Dedifferentiated amniotic fluid mesenchymal stem cell (primary cell): ENCODE measurements around the gene RBMS3.
A peak's percentile ranks its signal among the peaks of the same experiment; 100 is the strongest.
"Not testable (repeated sequence)": the region's sequence is repeated elsewhere in the genome, so short reads cannot be mapped to it uniquely, and the experiment has no call there.

Source experiments
- DNase-seq: peaks from one replicate; pipeline ENCODE4 v3.0.0-alpha.2; 2016; ENCODE audit errors: extremely low spot score

The RBMS3 gene

GRCh38 chr3:29429055-29429679 lies 148.3 kb downstream of the RBMS3 start:
- DNase-seq: no peak

DNA sequence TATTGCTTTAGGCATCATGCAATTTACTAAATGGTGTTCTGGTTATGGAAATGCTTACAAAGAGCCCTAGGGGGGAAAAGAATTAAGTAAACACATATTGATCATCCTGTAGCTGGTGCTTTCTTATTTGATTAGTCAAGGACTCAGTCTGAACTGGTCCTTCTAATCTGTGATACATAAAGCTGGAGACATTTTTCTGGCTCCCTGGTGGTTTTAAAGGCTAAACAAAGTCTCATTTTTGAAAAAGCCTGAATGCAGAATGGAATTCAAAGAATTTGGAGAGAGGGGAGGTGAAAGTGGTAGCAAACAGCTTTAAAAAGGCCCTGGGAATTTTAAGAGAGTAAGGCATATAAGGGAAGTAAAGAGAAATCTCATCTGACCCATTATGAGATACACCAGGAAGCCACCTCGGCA lies 149.7 kb downstream of the RBMS3 start:
- peak; percentile 71 for DNase-seq

DNA sequence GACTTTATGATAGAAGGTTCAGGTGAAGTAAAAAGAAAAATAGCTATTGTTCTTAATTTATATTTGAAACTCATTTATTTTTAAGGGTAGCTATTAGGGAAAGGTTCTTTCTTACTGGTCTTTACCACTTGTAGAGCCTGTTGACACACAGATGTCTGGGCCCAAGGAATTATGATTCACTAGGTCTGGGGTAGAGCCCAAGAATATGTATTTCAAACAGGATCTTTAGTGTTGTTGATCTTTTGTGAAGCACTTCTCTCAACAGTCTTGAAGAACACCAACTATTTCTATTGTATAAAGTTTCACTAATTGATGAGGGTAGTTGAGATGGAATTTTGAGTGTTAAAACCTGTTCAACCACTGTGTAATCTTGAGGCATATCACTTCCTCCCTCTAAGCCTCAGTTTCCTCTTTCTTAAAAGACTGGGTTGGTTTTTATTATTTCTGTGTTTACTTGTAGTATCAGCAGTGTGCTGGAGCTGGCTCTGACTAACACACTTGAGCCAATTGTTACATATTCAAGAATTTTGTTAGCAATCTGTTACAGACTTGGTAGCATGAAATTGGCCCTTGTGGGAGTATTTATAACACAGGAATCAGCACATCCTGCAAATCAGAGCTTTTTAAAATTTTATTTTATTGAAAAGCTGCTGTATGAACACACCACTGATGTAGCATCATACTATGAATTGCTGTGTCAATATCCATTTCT lies 155.9 kb downstream of the RBMS3 start:
- no peak for DNase-seq

- no peak for DNase-seq
These were observed 157.7 kb downstream of the RBMS3 start for GRCh38 chr3:29438580-29438979.

DNA sequence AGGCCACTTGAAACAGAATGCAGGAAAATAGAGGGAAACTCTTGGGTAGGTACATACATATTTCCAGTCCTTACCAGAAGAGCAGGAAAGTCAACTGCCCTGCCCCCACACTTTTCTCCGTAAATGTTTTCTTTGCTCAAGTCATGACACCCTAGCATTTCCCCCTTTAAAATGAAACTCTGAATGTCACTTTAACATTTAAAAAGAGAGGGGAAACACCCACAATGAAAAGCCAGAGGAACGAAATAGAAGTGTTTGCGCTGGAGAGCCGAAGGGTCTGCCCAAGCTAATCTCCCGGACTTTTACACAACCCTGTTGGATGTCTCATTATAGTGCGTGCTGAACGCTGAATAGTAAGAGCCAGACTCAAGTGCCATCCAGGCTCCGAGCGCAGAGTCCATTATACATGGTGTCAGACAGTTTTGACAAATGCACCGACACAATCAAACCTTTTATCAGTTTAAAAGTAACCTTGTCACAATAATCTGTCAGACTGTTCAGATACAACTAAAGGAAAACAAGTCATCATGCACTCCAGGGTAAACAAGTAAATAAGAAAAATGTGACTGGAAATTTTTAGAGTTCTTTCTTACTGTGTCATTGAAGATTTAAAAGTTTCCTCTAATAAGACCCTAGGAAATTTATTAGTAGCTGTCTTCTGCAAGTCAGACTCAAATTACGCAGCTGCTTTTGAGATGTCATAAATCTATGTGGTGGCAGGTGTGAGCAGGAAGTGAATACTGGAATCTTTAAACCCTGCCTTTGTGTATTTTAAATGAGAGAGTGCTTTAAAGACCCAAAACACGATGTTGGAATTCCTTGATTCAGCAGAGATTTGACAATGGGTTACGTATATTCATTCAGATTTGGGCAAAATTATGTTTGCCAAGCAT lies 159.8 kb downstream of the RBMS3 start:
- DNase-seq: no peak

DNA sequence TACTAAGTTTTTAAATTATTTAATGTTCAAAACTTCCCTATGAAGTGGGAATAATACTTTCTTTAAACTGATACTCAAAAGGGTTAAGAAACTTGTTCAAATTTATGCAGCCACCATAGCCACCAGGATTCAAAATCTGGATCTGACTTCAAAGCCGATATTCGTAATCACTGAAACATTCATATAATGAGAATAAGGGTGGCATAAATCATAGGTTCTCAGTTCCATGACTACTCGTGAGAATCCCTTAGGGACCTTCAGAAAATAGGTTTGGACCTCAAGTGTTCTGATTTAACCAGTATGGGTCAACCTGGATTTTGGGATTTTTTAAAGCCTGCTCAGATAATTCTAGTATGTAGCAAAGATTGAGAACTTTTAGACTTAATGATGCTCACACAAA lies 160.6 kb downstream of the RBMS3 start:
- DNase-seq: no peak

GRCh38 chr3:29447946-29448627 lies 167.2 kb downstream of the RBMS3 start:
- DNase-seq: no peak

GRCh38 chr3:29451920-29452319 lies 171.0 kb downstream of the RBMS3 start:
- no peak for DNase-seq

DNA sequence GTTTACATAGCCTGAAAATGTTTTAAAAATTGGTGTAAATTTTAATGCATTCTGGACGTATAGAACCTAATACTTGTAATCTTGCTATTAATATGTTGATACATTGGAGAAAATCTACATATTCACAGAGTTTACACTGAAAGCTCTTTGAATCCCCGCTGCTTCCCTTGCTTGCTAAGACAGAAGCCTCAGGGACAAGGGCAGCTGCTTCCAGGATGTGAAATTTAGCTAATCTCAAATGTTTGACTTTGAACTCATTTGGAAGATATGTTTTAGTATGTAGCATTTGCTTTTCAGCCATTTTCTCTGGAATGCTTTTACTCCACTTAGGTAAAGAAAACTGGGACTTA lies 172.0 kb downstream of the RBMS3 start:
- DNase-seq: no peak

DNA sequence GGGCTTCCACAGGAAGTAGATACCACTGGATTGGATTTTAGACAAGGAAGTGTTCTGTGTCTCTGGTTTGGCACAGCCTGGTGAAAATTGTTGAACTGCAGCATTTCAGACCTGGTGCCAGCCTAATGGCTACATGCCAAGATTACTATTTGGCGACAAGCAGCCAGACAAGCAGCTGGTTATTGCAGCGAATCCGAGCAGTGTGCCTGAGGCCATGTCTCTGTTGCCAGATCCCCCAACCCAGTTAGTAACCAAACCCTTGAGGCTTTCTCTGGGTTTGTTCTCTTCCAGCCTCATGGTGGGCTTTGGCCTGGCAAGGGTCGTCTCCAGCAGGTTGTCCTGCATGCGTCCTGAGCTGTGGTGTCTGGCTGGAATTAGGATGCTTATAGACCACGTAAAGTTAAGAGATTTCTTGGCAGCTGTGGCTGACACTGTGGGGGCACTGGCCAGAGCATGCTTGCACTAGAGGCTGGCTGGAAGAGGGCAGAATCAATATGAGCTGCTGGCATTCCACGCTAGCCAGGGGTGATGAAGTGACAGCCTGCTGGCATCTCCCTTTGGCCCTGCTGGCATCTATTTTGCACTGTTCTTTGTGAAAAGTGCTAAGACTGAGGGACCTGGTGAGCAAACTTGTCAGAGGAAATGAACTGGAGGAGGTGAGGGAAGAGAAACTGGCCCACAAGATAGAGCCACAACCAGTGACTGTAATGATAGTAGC lies 172.6 kb downstream of the RBMS3 start:
- DNase-seq: no peak

- no peak for DNase-seq
These were observed 173.3 kb downstream of the RBMS3 start for GRCh38 chr3:29454161-29454611.

GRCh38 chr3:29456901-29457300 lies 176.0 kb downstream of the RBMS3 start:
- no peak for DNase-seq

- no peak for DNase-seq
These were observed 182.4 kb downstream of the RBMS3 start for GRCh38 chr3:29463304-29463703.

DNA sequence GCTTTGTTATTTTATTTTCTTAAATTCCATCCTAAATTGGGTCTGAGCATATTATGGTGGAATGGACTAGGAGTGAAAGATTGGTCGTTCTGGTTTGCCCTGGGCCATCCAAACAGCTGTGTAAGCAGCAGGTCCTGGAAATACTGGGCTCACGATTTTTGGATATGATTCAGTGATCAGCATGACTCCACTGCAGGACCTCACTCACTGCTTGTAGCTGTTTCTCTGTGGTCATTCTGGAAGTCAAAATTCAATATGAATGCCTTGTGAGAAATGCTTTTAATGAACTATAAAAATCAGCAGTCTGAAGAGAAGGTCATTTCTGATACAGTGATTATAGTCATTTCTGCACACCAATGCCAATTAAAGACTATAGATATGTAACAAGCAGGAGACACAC lies 185.0 kb downstream of the RBMS3 start:
- DNase-seq: peak; percentile 85

- no peak for DNase-seq
These were observed 185.6 kb downstream of the RBMS3 start for GRCh38 chr3:29466442-29466841.

- DNase-seq: peak; percentile 29
These were observed 187.3 kb downstream of the RBMS3 start for GRCh38 chr3:29468187-29468586.

GRCh38 chr3:29473481-29474170 lies 192.8 kb downstream of the RBMS3 start:
- not testable (repeated sequence) for DNase-seq

GRCh38 chr3:29475305-29475840 lies 194.5 kb downstream of the RBMS3 start:
- no peak for DNase-seq

DNA sequence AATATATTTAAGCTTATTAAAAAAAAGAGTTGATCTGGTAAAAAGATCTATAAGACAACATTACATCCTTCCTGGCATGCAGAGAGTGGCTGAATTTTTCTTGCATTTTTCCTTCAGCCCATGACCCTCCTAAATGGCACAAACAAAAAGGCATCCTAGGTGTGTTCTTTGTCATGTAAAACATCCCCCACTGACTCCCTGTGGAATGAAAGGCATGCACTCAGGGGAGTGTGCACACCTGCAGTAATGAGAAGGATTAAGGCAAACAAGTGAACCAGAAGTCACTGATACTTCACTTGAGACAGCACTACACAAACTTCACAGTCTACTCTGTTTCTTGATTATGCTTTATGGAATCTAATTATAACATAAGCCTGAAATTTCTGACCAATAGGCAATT lies 195.0 kb downstream of the RBMS3 start:
- no peak for DNase-seq

DNA sequence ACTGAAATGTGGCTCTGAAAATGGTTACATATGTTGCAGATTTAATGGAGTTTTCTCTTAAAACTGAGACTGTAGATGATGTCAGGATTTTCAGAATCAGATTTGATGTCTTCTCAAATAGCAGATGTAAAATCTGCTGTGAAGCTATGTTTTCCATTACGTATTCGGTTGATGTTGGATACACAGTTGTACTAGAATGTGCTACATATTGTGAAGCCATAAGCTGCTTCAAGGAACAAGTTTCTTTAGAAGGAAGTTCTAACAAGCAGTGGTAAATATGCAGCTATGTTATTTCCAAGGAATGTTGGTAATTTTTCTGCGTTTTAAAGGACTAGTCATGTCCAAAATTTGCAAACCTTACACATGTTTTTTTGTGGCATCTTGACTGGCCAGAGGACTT lies 197.7 kb downstream of the RBMS3 start:
- DNase-seq: peak; percentile 32

GRCh38 chr3:29481249-29481648 lies 200.4 kb downstream of the RBMS3 start:
- no peak for DNase-seq
